Prostate gland (tissue), 2 donors: ENCODE data around the gene WDR86. TPM values are rescaled to one million over a fixed set of nuclear protein-coding genes. Genes with fewer than 3 reads are reported as not detected.

Experiments
- DNase-seq: peaks from one replicate; pipeline ENCODE4 v3.0.0-alpha.2; 2019; ENCODE audit warnings: low spot score
- H3K27ac ChIP-seq, 2 donors: fragments of 200-600 bp; sonication (generic); 2 replicates each; pipeline ENCODE4 v1.5.1; 2017 to 2019
- H3K27me3 ChIP-seq: fragments of 200-600 bp; sonication (generic); replicated peaks from 2 replicates; pipeline ENCODE4 v1.5.1; 2019; ENCODE audit not compliant: insufficient read depth
- H3K36me3 ChIP-seq, 2 donors: fragments of 200-600 bp; sonication (generic); 1 replicate in 1 of 2; 2 replicates in 1 of 2; pipeline versions ENCODE4 v1.5.1 to v1.8.1; 2017 to 2019
- H3K4me1 ChIP-seq: fragments of 200-600 bp; sonication (generic); replicated peaks from 2 replicates; pipeline ENCODE4 v1.5.1; 2019
- H3K4me3 ChIP-seq, 2 donors: fragments of 200-600 bp; sonication (generic); 2 replicates each; pipeline ENCODE4 v1.5.1; 2017 to 2019
- H3K9me3 ChIP-seq: fragments of 200-600 bp; sonication (generic); 2 replicates; pipeline ENCODE4 v1.5.1; 2017
- CTCF ChIP-seq, 4 experiments: fragments of 200-600 bp in 2 of 4; fragments of 450-650 bp in 2 of 4; sonication (generic) in 2 of 4; IDR thresholded peaks; 1 replicate in 3 of 4; 2 replicates in 1 of 4; pipeline ENCODE4 v1.5.1; 2016 to 2019; ENCODE audit warnings: antibody characterized with exemption in 4 of 4, mild to moderate bottlenecking in 2 of 4, moderate library complexity in 2 of 4
- POLR2A ChIP-seq: fragments of 450-650 bp; IDR thresholded peaks from one replicate; pipeline ENCODE4 v1.6.1; 2016; ENCODE audit warnings: antibody characterized with exemption, mild to moderate bottlenecking
- POLR2AphosphoS5 ChIP-seq: sonication (generic); formaldehyde crosslinking; IDR thresholded peaks from one replicate; pipeline ENCODE4 v1.6.1; 2017; ENCODE audit warnings: antibody characterized with exemption
- WGBS: methylation state at CpG from one replicate; pipeline ENCODE4 v1.1.5; 2018; 5-methylcytosine and 5-hydroxymethylcytosine counted together
- intact Hi-C: fragments of 100-400 bp; cut with DNase I; formaldehyde crosslinking; loops from one replicate; pipeline ENCODE4 v1.14.2; 2022
- total RNA-seq, 2 donors: library from RNA; depleted of rRNA; stranded (reverse); fragments of >200 nt; gene quantifications; one replicate each; pipeline ENCODE4 v1.1.0, GENCODE V29; 2016

WDR86 gene
- total RNA-seq, 2 donors from 2014 or later: 3.6 to 12.8 TPM

GRCh38 chr7:151451626-151452571 is 42.1 kb upstream of the WDR86 start:
- Histone ChIP-seq H3K36me3 (no peaks in the 10 kb centered on the region), H3K4me3 (no peak overlapping the region), H3K9me3 (no peaks in the 10 kb centered on the region), H3K27ac (no peak overlapping the region), H3K27me3 (no peaks in the 10 kb centered on the region), H3K4me1 (no peaks in the 10 kb centered on the region)
- 81% methylated on average over 23 of the region's 23 CpGs for WGBS
- TF ChIP-seq POLR2A (no peak), CTCF (IDR thresholded peaks at IDR 0.05) (no peak), POLR2AphosphoS5 (no peak)
- no peak for DNase-seq
- intact Hi-C loops: no loop called here

- Histone ChIP-seq H3K9me3 (no peaks in the 10 kb centered on the region), H3K4me1 (no peaks in the 10 kb centered on the region), H3K27me3 (no peaks in the 10 kb centered on the region), H3K36me3 (no peaks in the 10 kb centered on the region), H3K4me3 (no peak overlapping the region), H3K27ac (no peak overlapping the region)
- intact Hi-C loops: no loop called here
- TF ChIP-seq CTCF (IDR thresholded peaks at IDR 0.05): no peak
- no peak for TF ChIP-seq POLR2A
- no peak for TF ChIP-seq POLR2AphosphoS5
- 96% methylated on average over 5 of the region's 5 CpGs for whole genome bisulfite sequencing
- DNase-seq: no peak
These were observed 41.3 kb upstream of the WDR86 start for GRCh38 chr7:151451156-151451555.

DNA sequence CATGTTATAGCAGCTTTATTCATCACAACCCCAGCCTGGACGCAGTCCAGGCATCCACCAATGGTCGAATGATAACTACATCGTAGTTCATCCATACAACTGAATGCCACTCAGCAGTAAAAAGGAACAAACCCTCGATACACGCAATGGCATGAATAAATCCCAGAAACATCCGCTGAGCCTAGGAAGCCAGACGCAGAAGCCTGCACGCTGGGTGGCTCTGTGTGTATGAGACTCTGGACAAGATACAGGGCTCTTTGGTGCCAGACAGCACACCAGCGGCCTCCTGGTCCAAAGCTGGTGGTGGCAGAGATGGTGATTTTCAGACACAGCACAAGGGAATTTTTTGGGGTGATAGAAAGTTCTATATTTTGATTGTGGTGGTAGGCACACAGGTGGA is 40.2 kb upstream of the WDR86 start:
- Histone ChIP-seq H3K27ac (no peak overlapping the region), H3K9me3 (no peaks in the 10 kb centered on the region), H3K4me1 (no peaks in the 10 kb centered on the region), H3K36me3 (no peaks in the 10 kb centered on the region), H3K4me3 (no peak overlapping the region), H3K27me3 (no peaks in the 10 kb centered on the region)
- no peak for DNase-seq
- TF ChIP-seq CTCF (IDR thresholded peaks at IDR 0.05) (no peak), POLR2AphosphoS5 (no peak), POLR2A (no peak)
- WGBS: 91% methylated on average over 9 of the region's 9 CpGs
- intact Hi-C loops: no loop called here

DNA sequence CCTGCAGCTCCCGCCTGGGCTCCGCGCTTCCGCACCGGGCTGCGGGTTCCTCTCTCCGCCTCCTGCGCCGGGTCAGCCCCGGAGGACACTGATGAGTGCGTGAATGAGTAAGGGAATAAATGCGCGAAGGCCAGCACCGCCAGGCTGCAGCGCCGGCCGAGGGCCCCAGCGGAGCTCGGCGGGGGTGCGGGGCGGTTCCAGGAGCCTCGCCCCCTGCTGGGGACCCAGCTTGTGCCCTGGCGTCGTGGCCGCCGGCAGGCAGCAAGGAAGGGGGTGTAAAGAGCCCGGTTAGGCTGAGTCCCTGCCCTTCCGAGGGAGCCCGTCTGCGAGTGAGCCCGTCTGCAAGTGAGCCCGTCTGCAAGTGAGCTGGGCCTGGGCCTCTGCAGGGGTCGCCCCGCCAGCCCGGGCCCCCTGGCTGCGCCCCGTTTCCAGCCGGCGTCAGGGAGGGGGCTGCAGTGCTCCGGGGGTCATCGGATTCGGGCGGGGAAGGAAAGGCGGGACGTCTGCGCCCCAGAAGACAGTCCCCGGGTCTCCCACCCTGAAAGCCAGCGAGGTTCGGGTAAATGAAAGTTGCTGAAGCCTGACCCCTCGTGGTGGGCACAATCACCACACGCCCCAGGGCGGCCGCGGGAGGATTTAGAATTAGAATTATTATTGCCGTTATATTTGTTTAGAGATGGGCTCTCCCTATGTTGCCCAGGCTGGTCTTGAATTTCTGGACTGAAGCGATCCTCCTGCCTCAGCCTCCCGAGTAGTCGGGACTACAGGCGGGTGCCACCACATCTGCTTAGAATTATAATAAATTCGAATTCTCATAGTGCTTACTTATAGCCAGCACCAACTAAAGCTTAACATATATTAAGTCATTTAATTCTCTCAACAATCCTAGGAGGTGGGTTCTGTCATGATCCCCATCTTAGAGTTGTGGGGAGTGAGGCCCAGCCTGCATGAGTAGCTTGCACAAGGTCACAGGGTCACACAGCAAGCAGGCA is 38.7 kb upstream of the WDR86 start:
- H3K27ac ChIP-seq: peak overlapping the region in 1 of 2 donors; percentile 17
- TF ChIP-seq POLR2AphosphoS5 (peak; percentile 10), POLR2A (no peak), CTCF (IDR thresholded peaks at IDR 0.05) (peak; percentile 60 to 83 (median 73))
- WGBS: 16% methylated on average over 55 of the region's 61 CpGs
- H3K4me3 ChIP-seq: peak overlapping the region; percentile 27 to 41
- H3K9me3 ChIP-seq: no peaks in the 10 kb centered on the region
- H3K27me3 ChIP-seq: no peaks in the 10 kb centered on the region
- intact Hi-C loops: loop anchor here (1.0 kb wide), 1 partner anchor 80 kb away; no protein-coding TSS in a partner anchor
- no peaks in the 10 kb centered on the region for H3K4me1 ChIP-seq
- H3K36me3 ChIP-seq: no peaks in the 10 kb centered on the region
- DNase-seq: peak; percentile 56
